Measurements from ENCODE around the gene RAB21.
"Not testable (repeated sequence)": the region's sequence is repeated elsewhere in the genome, so short reads cannot be mapped to it uniquely, and the experiment has no call there.

Gene RAB21

GRCh38 chr12:71804505-71804904 is 49.8 kb downstream of the RAB21 start:
- DNase-seq, result no peak

- DNase-seq, result no peak
Observed at GRCh38 chr12:71810921-71811320, 56.3 kb downstream of the RAB21 start.

- DNase-seq, result not testable (repeated sequence)
Observed at GRCh38 chr12:71815242-71815641, 60.6 kb downstream of the RAB21 start.

GRCh38 chr12:71822088-71822487 is 67.4 kb downstream of the RAB21 start:
- DNase-seq, result not testable (repeated sequence)

GRCh38 chr12:71828813-71829212 is 74.2 kb downstream of the RAB21 start:
- no peak for DNase-seq

- DNase-seq, result no peak
Observed at GRCh38 chr12:71837356-71837755, 82.7 kb downstream of the RAB21 start.

GRCh38 chr12:71838231-71838630 is 83.6 kb downstream of the RAB21 start:
- no peak for DNase-seq

GRCh38 chr12:71838676-71839075 is 84.0 kb downstream of the RAB21 start:
- DNase-seq, result no peak

- peak; percentile 32 for DNase-seq
Observed at GRCh38 chr12:71840231-71840847, 85.7 kb downstream of the RAB21 start.

- peak; percentile 35 for DNase-seq
Observed at GRCh38 chr12:71846322-71846940, 91.8 kb downstream of the RAB21 start.

- DNase-seq, result no peak
Observed at GRCh38 chr12:71848212-71848611, 93.5 kb downstream of the RAB21 start.

GRCh38 chr12:71849109-71849851 is 94.6 kb downstream of the RAB21 start:
- no peak for DNase-seq

Measured in MV-4-11 (cell line).